ENCODE measurements around the gene PRR5L.

- TF ChIP-seq CTCF (IDR thresholded peaks at IDR 0.05) (no peak), EP300 (IDR thresholded peaks at IDR 0.05) (no peak), POLR2A (IDR thresholded peaks at IDR 0.05) (no peak)
These were observed 131.0 kb downstream of the PRR5L start for GRCh38 chr11:36427079-36427478.

Data from sigmoid colon (tissue), 4 donors.